ENCODE measurements around the gene ST8SIA1.
"Not testable (repeated sequence)": the region's sequence is repeated elsewhere in the genome, so short reads cannot be mapped to it uniquely, and the experiment has no call there.

The ST8SIA1 gene

DNA sequence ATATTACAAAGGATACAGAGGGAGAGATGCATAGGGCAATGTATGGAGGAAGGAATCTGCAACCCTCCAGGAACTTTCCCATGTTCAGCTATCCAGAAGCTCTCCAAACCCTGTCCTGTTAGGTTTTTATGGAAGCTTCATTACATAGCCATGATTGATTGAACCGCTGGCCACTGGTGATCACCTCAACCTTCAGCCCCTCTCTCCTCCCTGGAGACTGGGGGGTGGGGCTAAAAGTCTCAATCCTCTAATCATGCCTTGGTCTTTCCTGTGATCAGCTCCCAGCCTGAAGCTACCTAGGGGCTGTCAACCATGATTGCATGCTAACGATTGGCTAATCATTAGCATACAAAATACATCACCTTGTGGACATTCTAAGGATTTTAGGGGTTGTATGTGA, 123.4 kb downstream of the ST8SIA1 start:
- intact Hi-C loops (cut with DNase I), result no loop called here
- DNase-seq, result no peak

DNA sequence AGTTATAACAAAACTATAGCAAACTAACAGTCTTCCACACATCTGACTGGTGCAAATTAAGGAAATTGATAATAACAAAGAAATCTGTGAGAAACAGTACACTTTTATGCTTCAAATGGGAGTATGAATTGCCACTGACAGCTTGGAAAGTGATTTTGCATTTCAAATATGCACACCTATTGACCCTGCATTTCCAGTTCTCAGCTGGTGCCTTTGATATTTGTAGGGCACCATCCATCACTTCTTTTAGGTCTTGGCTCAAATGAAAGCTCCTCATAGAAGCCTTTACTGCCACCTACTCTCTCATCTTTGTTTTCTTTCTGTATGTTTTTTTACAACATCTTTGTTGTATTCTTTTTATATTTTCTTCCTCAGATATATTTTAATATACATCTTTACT, 125.1 kb downstream of the ST8SIA1 start:
- intact Hi-C loops (cut with DNase I), result no loop called here
- DNase-seq, result no peak

DNA sequence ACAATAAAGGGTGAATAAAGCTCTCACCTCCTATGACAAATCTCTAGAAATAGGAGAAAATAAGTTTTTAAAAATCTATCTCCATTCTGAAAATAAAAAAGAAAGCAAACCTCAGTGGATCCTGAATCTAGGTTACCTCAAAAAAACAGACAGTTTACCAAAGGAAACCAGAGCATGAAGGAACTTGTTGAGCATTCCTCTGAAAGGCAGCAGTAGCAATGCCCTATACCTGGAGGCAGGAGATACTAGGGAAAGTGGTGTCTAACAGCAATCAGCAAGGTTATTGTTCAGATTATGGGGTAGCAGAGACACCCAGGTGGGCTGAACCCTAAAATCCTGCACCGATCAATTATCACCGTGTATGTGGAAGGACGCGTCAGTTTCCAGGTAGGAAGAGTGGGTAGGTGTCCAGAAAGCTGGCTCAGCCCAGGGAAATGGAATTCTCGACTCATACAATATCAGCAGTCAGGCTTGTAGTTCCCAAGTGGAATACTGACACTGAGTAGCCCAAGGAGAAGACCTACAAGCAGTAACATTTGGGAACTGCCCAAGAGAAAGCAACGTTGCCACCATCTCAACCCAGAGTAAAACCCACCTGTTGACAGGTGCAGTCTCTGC, 128.3 kb downstream of the ST8SIA1 start:
- intact Hi-C loops (cut with DNase I), result no loop called here
- DNase-seq, result no peak

DNA sequence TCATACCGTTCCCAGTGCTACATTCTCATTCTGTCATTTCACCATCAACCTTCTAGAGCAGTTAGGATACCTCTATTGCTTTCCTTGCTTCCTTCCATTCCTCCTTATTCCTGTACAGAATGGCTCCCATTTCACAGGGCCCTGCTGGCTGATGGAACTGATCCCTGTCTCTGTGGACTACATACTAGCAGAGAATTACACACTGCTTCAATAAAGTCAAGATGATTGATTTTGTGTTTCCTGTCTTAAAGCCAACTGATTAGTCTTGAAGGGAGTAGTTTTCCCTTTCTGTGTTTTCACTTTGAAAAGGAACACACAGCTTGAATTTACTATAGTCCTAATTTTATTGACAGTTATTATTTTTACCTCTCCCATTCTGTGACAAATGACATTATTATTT, 130.1 kb downstream of the ST8SIA1 start:
- DNase-seq, result no peak
- intact Hi-C loops (cut with DNase I), result no loop called here

DNA sequence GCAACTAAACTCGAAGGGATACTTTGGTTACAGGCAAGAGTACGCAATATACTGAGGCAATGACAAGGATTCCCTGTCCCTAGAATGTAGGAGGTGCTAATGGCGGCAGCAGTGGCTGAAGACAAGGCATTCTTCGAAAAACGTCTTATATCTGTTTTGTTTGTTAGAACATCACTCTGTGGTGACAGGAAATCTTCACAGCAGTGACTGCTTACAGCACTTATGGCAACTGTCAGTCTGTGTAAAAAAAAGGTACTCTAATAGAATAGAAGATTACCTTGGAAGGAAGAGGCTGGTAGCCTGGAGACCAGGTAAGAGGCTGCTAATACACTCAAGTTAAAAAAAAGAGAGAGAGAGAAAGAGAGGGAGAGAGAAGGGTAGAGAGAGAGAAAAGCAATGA, 131.7 kb downstream of the ST8SIA1 start:
- intact Hi-C loops (cut with DNase I), result no loop called here
- DNase-seq, result no peak

DNA sequence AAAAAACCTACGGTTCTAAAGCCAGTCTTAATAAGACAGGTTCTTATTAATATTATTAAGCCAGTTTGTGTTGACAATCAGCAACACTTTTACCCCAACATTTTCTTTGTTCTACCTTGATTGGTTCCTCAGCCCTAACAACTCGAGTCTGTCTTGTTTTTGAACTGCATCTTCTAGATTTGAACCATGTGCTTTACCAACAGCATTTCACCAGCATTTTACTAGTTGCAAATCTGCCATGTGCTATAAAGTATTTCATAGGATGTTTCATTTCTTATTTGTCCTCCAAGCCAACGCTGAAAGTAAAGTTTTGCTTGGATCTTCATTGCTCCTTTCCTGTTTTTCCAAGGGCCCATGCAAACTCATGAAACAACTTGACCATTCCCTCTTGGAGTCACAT, 133.4 kb downstream of the ST8SIA1 start:
- intact Hi-C loops (cut with DNase I), result no loop called here

DNA sequence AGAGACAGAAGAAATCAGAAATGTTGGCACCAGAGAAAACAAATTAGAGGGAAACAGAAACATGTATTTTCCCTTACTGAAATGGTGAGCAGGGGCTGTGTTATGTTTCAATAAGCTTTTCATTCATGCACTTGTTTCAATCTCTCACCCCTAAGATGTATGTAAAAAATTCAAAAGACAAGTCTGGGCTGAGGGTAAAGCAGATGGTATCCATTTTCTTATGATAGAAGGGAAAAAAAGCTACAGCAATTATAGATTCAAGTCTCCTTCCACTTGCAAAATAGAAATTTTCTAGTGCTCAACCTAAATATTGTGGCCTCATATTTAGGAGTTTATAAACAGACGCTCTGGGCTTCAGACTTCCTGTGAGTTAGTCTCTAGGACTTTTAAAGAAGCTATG, 138.3 kb downstream of the ST8SIA1 start:
- DNase-seq, result no peak
- intact Hi-C loops (cut with DNase I), result no loop called here

More for the DNA sequence above, 133.4 kb downstream of the ST8SIA1 start:
- DNase-seq, result no peak

DNA sequence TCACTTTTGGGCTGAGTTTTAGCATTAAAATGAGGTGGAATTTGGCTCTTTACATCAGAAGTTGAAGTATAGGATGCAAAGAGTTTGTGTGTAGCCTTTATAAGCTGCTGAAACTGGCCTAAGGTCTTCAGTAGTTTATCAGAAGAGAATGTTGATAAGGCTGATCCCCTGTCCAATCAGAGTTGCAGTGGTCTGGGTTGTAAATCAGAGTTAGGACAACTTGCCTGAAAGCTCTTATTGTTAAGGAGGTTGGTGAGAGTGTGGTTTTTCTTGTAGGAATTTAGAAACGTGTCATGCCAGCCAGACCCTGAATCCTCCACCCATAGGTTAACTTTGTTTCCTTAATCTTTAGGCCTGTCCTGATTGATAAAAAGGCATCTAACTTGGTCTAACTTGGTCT, 143.5 kb downstream of the ST8SIA1 start:
- DNase-seq, result no peak
- intact Hi-C loops (cut with DNase I), result no loop called here

DNA sequence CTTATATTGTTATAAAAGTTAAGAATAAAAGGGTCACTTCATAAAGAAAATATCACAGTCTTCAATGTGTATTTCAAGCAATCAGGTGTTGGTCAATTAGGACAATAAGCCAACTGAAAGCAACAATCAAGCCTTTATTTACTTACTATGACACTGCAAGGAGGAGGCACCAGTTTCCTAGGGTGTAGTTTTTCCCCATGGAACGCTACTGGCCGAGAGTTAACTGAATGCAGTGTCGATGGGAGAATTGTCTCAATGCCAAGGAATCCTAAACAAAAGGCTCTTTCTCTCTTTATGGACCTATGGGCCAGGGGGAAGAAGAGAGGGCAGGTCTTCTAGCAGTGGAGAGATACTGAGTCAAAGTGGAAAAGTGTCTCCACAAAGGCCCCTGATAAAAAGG, 146.1 kb downstream of the ST8SIA1 start:
- no peak for DNase-seq
- intact Hi-C loops (cut with DNase I), result no loop called here

DNA sequence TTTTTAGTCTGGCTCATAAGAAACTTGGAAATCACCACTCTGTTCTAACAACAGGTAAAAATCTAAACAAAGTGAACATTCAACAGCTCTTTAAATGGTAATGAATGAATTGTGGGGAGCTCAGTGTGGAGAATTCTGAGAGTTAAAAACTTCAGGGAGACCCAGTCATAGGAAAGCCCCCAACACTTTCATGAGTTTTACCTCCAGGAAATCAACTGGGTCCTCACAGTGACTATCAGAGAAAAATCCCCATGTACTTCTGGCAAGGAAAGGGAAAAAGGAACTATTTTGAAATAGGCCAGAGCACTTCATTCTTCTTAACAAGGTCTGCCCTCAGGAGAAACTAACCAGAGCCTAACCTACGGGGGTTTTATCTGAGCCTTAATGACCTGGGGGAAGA, 153.8 kb downstream of the ST8SIA1 start:
- DNase-seq, result no peak
- intact Hi-C loops (cut with DNase I), result no loop called here

DNA sequence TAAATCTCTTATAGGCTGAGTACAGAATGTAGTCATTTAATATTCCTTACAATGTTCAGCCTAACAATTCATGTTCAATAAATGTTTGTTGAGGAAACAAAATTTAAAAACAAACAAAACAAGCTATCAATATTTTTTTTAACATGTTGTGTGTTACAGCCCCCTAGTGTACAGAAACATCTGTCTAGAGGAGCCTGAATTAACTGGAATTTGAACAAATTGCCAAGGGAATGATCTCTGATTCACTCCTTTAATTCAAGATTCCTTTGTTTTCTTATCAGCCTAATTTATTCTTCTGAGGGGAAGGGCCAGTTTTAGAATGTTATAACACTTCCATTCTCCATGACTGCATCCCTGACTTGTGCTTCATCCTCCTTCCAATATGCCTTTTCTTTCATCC, 161.3 kb downstream of the ST8SIA1 start:
- intact Hi-C loops (cut with DNase I), result no loop called here
- no peak for DNase-seq

DNA sequence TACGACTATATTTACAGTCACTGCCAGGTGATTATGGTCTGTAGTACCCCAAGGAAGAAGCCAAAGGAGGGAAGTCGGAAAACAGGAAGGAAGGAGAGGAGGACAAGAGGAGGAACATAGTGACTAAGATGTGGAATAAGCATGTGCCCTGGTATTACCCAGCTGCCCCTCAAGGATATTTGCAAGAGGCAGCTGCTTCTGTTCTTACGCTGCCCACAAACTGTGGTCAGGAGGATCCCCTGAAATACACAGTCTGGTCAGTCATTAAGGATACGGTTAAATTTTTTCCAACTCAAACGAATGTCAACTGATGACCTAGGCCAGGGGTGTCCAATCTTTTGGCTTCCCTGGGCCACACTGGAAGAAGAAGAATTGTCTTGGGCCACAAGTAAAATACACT, 162.0 kb downstream of the ST8SIA1 start:
- intact Hi-C loops (cut with DNase I), result no loop called here
- no peak for DNase-seq

DNA sequence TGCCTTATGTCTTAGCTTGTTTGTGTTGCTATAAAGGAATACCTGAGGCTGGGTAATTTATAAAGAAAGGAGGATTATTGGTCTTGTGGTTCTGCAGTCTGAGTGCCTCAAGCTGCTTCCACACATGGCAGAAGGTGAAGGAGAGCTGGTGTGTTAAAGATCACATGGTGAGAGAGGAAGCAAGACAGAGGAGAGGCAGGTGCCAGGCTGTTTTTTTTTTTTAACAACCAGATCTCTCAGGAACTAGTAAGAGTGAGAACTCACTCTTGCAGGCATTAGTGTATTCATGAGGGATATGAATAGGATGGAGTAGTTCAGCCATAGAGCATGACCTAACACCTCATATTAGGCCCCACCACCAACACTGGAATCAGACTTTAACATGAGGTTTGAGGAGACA, 165.1 kb downstream of the ST8SIA1 start:
- no peak for DNase-seq
- intact Hi-C loops (cut with DNase I), result no loop called here

DNA sequence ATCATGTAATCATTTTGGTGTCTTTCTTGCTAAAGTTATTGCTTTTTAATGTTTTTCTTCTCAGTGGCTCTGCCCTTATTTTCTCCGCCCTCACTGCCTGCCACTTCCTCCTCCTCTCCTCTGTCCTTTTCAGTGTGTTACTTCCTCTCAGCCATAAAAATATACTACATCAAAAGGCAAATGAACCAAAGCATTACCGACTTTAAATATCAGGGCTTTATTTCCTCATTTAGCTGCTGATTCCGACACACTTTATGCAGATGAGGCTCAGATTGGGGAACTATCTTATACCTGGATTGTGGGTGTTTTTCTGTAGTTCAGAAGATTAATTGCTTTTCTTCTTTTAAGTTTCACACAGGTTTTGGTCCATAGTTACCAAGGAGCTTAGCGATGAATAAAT, 170.4 kb downstream of the ST8SIA1 start:
- intact Hi-C loops (cut with DNase I), result no loop called here
- no peak for DNase-seq

DNA sequence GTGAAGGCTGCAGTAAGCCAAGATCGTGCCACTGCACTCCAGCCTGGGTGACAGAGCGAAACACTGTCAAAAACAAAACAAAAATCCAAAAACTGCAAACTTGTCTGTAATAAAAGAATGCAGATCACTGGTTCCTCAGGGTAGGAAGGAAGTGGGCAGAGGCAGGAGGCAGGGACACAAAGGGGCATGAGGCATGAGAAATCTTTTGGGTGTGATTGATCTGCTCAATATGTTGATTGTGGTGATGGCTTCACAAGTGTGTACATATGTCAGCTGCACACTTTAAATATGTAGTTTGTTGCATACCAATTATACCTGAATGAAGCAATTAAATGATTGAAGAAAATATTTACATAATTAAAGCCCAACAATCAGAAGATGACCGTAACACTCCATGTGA, 170.9 kb downstream of the ST8SIA1 start:
- no peak for DNase-seq
- intact Hi-C loops (cut with DNase I), result no loop called here

DNA sequence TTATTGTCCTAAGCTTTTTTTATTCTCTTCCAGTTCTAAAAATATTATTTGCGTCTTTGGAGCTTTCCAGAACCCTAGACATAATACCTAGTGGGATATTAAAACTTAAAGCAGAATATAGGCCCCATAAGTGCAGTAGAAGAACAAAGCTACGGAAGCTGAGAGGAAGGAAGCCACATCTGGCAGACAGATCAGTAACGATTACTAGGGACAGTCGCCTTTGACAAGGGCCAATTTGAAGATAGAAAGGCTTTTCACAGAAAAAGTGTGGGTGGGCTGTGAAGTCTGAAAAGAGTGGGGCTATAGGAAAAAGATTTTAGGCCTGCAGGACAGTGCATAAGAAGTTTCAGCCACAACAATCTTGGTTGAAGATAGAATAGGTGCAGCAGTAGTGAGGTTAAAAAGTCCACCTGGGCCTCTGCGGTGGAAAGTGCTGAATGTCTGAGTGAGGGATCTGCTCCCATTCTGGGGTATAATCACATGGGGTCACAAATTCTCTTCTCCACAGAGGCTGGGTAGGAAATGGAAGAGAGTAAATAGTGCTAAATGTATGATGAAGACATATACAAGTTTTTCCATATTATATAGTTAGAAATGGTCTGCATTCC, 174.0 kb downstream of the ST8SIA1 start:
- DNase-seq, result no peak
- intact Hi-C loops (cut with DNase I), result no loop called here

DNA sequence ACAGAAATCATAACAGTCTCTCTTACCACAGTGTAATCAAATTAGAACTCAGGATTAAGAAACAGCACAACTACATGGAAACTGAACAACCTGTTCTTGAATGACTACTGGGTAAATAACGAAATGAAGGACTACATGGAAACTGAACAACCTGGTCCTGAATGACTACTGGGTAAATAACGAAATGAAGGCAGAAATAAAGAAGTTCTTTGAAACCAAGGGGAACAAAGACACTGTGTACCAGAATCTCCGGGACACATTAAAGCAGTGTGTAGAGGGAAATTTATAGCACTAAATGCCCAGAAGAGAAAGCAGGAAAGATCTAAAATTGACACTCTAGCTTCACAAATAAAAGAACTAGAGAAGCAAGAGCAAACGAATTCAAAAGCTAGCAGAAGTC, 185.2 kb downstream of the ST8SIA1 start:
- intact Hi-C loops (cut with DNase I); DNase-seq: not testable (repeated sequence)

DNA sequence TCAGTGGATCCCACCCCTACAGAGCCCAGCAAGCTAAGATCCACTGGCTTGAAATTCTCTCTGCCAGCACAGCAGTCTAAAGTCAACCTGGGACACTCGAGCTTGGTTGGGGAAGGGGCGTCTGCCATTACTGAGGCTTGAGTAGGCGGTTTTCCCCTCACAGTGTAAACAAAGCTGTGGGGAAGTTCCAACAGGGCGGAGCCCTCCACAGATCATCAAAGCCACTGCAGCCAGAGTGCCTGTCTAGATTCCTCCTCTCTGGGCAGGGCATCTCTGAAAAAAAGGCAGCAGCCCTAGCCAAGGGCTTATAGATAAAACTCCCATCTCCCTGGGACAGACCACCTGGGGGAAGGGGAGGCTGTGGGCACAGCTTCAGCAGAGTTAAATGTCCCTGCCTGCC, 187.8 kb downstream of the ST8SIA1 start:
- DNase-seq; intact Hi-C loops (cut with DNase I): not testable (repeated sequence)
